HEK293 (cell line): ENCODE results near the gene MEI1.

Experiments used
- CTCF ChIP-seq: fragments of 450-650 bp; formaldehyde crosslinking; IDR thresholded peaks from 2 replicates; pipeline ENCODE4 v1.5.1; 2016; ENCODE audit warnings: missing biosample characterization, missing genetic modification characterization
- REPIN1 ChIP-seq: fragments of 450-650 bp; formaldehyde crosslinking; IDR thresholded peaks from 2 replicates; pipeline ENCODE4 v1.5.1; 2017; ENCODE audit warnings: missing biosample characterization, missing genetic modification characterization, low read depth
- ZNF707 ChIP-seq: fragments of 450-650 bp; formaldehyde crosslinking; IDR thresholded peaks from 2 replicates; pipeline ENCODE4 v1.5.1; 2016; ENCODE audit warnings: missing biosample characterization, missing genetic modification characterization
- ZNF76 ChIP-seq: fragments of 450-650 bp; formaldehyde crosslinking; IDR thresholded peaks from 2 replicates; pipeline ENCODE4; 2016; ENCODE audit warnings: low read depth, missing biosample characterization, missing genetic modification characterization, borderline replicate concordance
- ZNF830 ChIP-seq: fragments of 450-650 bp; IDR thresholded peaks from 2 replicates; pipeline ENCODE4 v1.5.0; 2018; ENCODE audit warnings: missing biosample characterization, missing genetic modification characterization, low read depth, mild to moderate bottlenecking, moderate library complexity

- no peak for TF ChIP-seq CTCF (tag by site-specific recombination)
- TF ChIP-seq ZNF830 (tag by site-specific recombination): no peak
- TF ChIP-seq REPIN1 (tag by site-specific recombination): no peak
- TF ChIP-seq ZNF76: no peak
- no peak for TF ChIP-seq ZNF707 (tag by site-specific recombination)
Measured at GRCh38 chr22:41808400-41808799, 109.1 kb downstream of the MEI1 start.
